ACC112 (cell line): Measurements from ENCODE around the gene TCIRG1.

ENCODE experiments used
- H2AFZ ChIP-seq: fragments of 200-600 bp; sonication (generic); one replicate; pipeline ENCODE4 v1.6.0; 2017; ENCODE audit warnings: antibody characterized with exemption, low read length; ENCODE audit not compliant: unreplicated experiment
- H3K27ac ChIP-seq: fragments of 200-600 bp; sonication (generic); 2 replicates; pipeline ENCODE4 v1.5.1; 2014; ENCODE audit warnings: low read depth, mild to moderate bottlenecking, antibody characterized with exemption, low read length, moderate library complexity
- H3K27me3 ChIP-seq: fragments of 200-600 bp; sonication (generic); 2 replicates; pipeline ENCODE4 v1.6.1; 2014; ENCODE audit warnings: mild to moderate bottlenecking, antibody characterized with exemption, low read length, moderate library complexity, mixed read lengths; ENCODE audit not compliant: insufficient read depth
- H3K36me3 ChIP-seq: fragments of 200-600 bp; sonication (generic); 2 replicates; pipeline ENCODE4 v1.6.1; 2016; ENCODE audit warnings: mild to moderate bottlenecking, antibody characterized with exemption, low read length, moderate library complexity, mixed read lengths; ENCODE audit not compliant: insufficient read depth
- H3K4me1 ChIP-seq: fragments of 200-600 bp; sonication (generic); one replicate; pipeline ENCODE4 v1.6.1; 2016; ENCODE audit warnings: low read length, mixed read lengths; ENCODE audit not compliant: insufficient read depth, unreplicated experiment, control insufficient read depth
- H3K4me3 ChIP-seq: fragments of 200-600 bp; sonication (generic); 2 replicates; pipeline ENCODE4 v1.5.1; 2014; ENCODE audit warnings: mild to moderate bottlenecking, low read depth, low read length
- H3K79me2 ChIP-seq: fragments of 200-600 bp; sonication (generic); one replicate; pipeline ENCODE4 v1.6.0; 2016; ENCODE audit warnings: low read length; ENCODE audit not compliant: control insufficient read depth, unreplicated experiment, insufficient read depth

The TCIRG1 gene

DNA sequence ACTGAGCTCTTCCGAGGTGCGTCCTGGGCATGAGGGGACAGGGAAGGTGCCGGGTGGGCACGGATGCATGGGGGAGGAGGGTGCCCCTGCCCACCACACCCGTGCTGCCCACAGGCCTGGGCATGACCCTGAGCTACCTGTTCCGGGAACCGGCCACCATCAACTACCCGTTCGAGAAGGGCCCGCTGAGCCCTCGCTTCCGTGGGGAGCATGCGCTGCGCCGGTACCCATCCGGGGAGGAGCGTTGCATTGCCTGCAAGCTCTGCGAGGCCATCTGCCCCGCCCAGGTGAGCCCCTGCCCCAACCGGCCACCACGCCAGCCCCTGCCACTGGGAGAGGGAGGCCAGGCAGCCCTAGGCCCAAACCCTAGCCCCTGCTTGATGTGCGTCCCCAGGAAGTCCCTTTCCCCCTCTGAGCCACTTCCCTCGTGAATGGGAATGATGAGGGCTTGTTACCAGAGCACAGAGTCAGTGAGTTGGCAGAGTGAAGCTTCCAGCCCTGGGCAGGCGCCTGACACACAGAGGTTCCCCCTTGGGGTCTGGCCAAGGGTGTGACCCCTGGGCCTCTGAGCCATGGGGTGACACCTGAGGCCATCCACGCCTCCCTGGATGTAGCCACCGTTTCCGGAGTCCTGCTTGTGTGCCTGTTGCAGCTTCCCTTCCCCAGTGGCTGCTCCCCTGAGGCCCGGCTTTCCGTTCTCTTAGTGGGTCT, 5.7 kb upstream of the TCIRG1 start:
- Histone ChIP-seq H3K4me1 (peaks cover 32% of the 10 kb centered on the region), H3K27me3 (no peaks in the 10 kb centered on the region), H3K36me3 (peaks cover 6% of the 10 kb centered on the region; the same call in 1 of the 2 replicates), H2AFZ (no peak overlapping the region), H3K27ac (no peak overlapping the region), H3K79me2 (peaks cover 20% of the 10 kb centered on the region), H3K4me3 (no peak overlapping the region)

- Histone ChIP-seq H3K27me3 (no peaks in the 10 kb centered on the region), H3K36me3 (peaks cover 6% of the 10 kb centered on the region; the same call in 1 of the 2 replicates), H3K4me3 (no peak overlapping the region), H3K27ac (no peak overlapping the region), H2AFZ (no peak overlapping the region), H3K4me1 (peaks cover 32% of the 10 kb centered on the region), H3K79me2 (peaks cover 25% of the 10 kb centered on the region)
Measured at GRCh38 chr11:68033708-68034045, 5.1 kb upstream of the TCIRG1 start.

GRCh38 chr11:68035266-68035876, 3.5 kb upstream of the TCIRG1 start:
- Histone ChIP-seq H2AFZ (no peak overlapping the region), H3K27me3 (no peaks in the 10 kb centered on the region), H3K4me3 (no peak overlapping the region), H3K36me3 (peaks cover 6% of the 10 kb centered on the region; the same call in 1 of the 2 replicates), H3K79me2 (peaks cover 42% of the 10 kb centered on the region), H3K27ac (no peak overlapping the region), H3K4me1 (peaks cover 19% of the 10 kb centered on the region)

DNA sequence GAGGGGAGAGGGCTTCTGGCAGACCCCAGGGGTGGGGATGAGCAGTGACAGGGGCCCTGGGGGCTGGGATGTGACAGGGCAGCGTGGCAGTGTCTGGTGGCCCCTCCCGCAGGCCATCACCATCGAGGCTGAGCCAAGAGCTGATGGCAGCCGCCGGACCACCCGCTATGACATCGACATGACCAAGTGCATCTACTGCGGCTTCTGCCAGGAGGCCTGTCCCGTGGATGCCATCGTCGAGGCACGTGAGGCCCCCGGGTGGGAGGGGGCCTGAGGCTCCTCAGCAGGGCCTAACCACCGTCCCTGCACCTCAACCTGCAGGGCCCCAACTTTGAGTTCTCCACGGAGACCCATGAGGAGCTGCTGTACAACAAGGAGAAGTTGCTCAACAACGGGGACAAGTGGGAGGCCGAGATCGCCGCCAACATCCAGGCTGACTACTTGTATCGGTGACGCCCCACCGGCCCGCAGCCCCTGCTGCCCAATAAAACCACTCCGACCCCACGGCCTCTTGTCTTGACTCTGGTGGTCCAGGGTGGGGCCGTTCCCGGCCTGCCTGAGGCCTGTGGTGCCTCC, 2.6 kb upstream of the TCIRG1 start:
- Histone ChIP-seq H3K27me3 (no peaks in the 10 kb centered on the region), H2AFZ (no peak overlapping the region), H3K4me3 (no peak overlapping the region), H3K4me1 (peaks cover 25% of the 10 kb centered on the region), H3K79me2 (peaks cover 44% of the 10 kb centered on the region), H3K36me3 (peaks cover 6% of the 10 kb centered on the region; the same call in 1 of the 2 replicates), H3K27ac (no peak overlapping the region)

DNA sequence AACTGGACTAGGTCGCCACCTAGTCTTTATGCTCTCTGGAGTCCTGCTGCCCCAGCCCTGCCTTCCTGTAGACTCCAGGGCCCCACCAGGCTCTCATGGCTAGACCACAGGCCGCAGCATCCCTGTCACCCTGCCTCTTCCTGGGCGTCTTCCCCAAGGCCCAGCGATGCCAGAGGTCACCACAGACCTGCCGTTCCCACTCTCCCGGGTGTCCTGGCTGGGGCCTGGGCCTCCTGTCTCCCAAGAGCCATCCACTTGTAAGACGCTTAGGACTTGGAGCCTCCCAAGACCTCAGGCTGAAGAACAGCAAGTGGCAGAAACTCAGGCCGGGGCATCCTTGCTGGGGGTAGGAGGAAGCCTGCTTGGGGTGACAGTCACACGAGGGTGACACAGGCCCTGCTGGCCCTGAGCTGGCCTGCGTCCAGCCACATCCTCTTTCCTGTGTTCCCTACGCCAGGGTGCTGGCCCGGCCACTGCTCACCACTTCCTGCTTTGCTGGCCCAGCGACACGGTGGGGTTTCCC, 2.0 kb upstream of the TCIRG1 start:
- Histone ChIP-seq H3K4me3 (no peak overlapping the region), H3K27ac (no peak overlapping the region), H3K36me3 (peaks cover 6% of the 10 kb centered on the region; the same call in 1 of the 2 replicates), H3K4me1 (peaks cover 24% of the 10 kb centered on the region), H3K27me3 (no peaks in the 10 kb centered on the region), H2AFZ (no peak overlapping the region), H3K79me2 (peaks cover 44% of the 10 kb centered on the region)

- no peak overlapping the region for H2AFZ ChIP-seq
- H3K27me3 ChIP-seq, result no peaks in the 10 kb centered on the region
- H3K4me3 ChIP-seq, result no peak overlapping the region; the same call in 1 of the 2 replicates
- H3K27ac ChIP-seq, result peak overlapping the region; percentile 82; the same call in 1 of the 2 replicates
- peaks cover 19% of the 10 kb centered on the region for H3K4me1 ChIP-seq
- peaks cover 6% of the 10 kb centered on the region; the same call in 1 of the 2 replicates for H3K36me3 ChIP-seq
- peaks cover 47% of the 10 kb centered on the region for H3K79me2 ChIP-seq
Measured at GRCh38 chr11:68037411-68038225, 1.2 kb upstream of the TCIRG1 start.

- H2AFZ ChIP-seq, result peak overlapping the region; percentile 84
- H3K27ac ChIP-seq, result peak overlapping the region; percentile 82
- H3K4me3 ChIP-seq, result peak overlapping the region; percentile 88
- peaks cover 19% of the 10 kb centered on the region for H3K4me1 ChIP-seq
- H3K27me3 ChIP-seq, result no peaks in the 10 kb centered on the region
- H3K79me2 ChIP-seq, result peaks cover 50% of the 10 kb centered on the region
- H3K36me3 ChIP-seq, result peaks cover 6% of the 10 kb centered on the region; the same call in 1 of the 2 replicates
Measured at GRCh38 chr11:68038226-68038717, 553 bp upstream of the TCIRG1 start.

DNA sequence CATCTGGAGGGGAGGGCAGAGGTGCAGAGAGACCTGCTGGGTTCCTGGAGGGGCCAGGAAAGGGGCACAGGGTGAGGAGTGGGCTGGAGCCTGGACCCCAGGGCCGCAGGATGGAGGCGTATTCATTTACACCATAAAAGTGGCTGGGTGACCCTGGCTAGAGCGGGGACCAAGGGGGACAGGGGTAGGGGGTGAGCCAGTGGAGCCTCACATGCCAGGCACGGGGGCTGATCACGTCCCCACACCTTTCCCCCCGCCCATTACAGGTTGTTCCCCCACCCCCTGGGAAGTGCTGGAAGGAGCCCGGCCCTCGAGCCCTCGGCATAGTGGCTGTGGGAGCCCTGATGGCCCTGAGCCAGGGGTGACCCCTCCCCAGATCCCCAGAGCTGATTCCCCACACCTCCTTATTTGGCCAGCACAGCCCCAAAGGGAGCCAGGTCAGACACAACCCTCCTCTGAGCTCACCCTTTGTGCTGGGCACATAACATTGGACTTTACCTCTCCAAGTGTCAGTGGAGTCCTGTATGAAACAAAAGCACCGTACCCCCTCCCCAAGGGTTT, 781 bp downstream of the TCIRG1 start:
- Histone ChIP-seq H3K79me2 (peaks cover 50% of the 10 kb centered on the region), H2AFZ (no peak overlapping the region), H3K27me3 (no peaks in the 10 kb centered on the region), H3K27ac (peak overlapping the region; percentile 82), H3K4me1 (peaks cover 19% of the 10 kb centered on the region), H3K4me3 (peak overlapping the region; percentile 88), H3K36me3 (no peaks in the 10 kb centered on the region; the same call in 1 of the 2 replicates)

DNA sequence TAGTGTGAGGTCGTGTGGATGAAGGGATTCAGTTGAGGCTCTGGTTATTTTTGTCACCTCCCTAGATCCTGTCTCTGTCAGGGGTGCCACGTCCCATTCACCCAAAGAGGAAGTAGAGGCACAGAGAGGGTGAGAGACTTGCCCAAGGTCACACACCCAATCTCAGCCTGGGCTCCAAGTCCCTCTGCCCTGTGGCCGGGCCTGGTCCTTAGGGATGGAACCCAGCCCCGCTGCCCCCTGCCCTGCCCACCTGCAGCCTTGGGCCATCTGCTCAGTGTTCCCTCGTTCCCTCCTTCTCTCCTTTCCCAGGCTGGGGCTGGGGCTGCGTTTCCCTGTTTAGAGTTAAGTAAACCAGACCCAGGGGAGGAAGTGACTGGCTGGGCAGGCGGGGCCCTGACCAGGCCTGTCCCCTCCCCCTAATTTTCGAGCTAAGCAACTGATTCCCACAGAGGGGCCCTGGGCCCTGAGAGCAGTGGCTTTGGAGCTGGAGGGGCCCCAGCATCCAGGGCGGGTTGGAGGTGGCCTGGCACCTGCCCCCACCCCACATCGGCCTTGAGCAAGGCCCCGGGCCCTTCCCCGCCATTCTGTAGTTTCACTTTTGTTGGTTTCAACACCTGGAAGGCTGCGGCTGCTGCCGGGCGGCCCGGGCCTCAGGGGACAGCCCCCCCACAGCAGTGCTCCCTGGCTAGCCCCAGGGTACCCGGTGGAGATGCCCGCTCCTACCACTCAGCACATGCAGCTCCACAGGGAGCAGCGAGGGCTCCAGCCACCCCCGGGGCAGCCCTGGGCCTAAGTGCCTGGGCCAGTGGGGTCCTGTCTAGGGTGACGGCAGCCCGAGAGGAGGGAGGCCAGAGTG, 1.5 kb downstream of the TCIRG1 start:
- H3K27me3 ChIP-seq, result no peaks in the 10 kb centered on the region
- no peaks in the 10 kb centered on the region; the same call in 1 of the 2 replicates for H3K36me3 ChIP-seq
- no peak overlapping the region for H2AFZ ChIP-seq
- H3K27ac ChIP-seq, result peak overlapping the region; percentile 82
- H3K4me3 ChIP-seq, result peak overlapping the region; percentile 88
- H3K4me1 ChIP-seq, result peaks cover 19% of the 10 kb centered on the region
- H3K79me2 ChIP-seq, result peaks cover 50% of the 10 kb centered on the region
